LNCaP clone FGC (cell line): ENCODE data around the gene NPTN.

Experiments used
- DNase-seq: peaks from one replicate; pipeline ENCODE4 v3.0.0-alpha.2; 2011; ENCODE audit warnings: low read depth
- H3K4me3 ChIP-seq: 2 replicates; pipeline ENCODE4 v1.5.1; 2011; ENCODE audit warnings: mild to moderate bottlenecking, low read depth, low read length, control low read depth
- CTCF ChIP-seq: IDR thresholded peaks from 2 replicates; pipeline ENCODE4 v1.5.1; 2012; ENCODE audit warnings: mild to moderate bottlenecking; ENCODE audit not compliant: control insufficient read depth, insufficient read depth; ENCODE audit errors: extremely low read depth

The NPTN gene

GRCh38 chr15:73568564-73569280, 64.5 kb downstream of the NPTN start:
- no peak overlapping the region for H3K4me3 ChIP-seq
- no peak for TF ChIP-seq CTCF
- DNase-seq = no peak

- no peak for TF ChIP-seq CTCF
- peak; percentile 23 for DNase-seq
- H3K4me3 ChIP-seq = no peak overlapping the region
Observed at GRCh38 chr15:73567020-73567419, 66.2 kb downstream of the NPTN start.

- DNase-seq = no peak
Observed at GRCh38 chr15:73564255-73564654, 68.9 kb downstream of the NPTN start.

GRCh38 chr15:73560501-73561117, 72.6 kb downstream of the NPTN start:
- H3K4me3 ChIP-seq = no peak overlapping the region
- peak; percentile 71 for DNase-seq
- TF ChIP-seq CTCF = peak; percentile 48

More at GRCh38 chr15:73564255-73564654, 68.9 kb downstream of the NPTN start:
- H3K4me3 ChIP-seq = no peak overlapping the region
- TF ChIP-seq CTCF = no peak

- H3K4me3 ChIP-seq = no peak overlapping the region
- no peak for TF ChIP-seq CTCF
- no peak for DNase-seq
Observed at GRCh38 chr15:73558529-73558928, 74.7 kb downstream of the NPTN start.

- DNase-seq = no peak
- H3K4me3 ChIP-seq = no peak overlapping the region
- TF ChIP-seq CTCF = no peak
Observed at GRCh38 chr15:73555080-73555479, 78.1 kb downstream of the NPTN start.
